Endothelial cell of umbilical vein (primary cell): ENCODE results near the gene TRPM1. TPM values are rescaled to one million over a fixed set of nuclear protein-coding genes. Genes with fewer than 3 reads are reported as not detected.

ENCODE experiments used
- BruUV-seq: library from RNA; stranded (reverse); fragments of 400-500 nt; replicated peaks from 2 replicates; lab custom pipeline; 2021; lab: Mats Ljungman, UMichigan
- CTCF ChIA-PET: fragments of 300-600, 350-600 bp; sonication (Branson Sonifier 250); formaldehyde crosslinking; loops from one replicate; lab custom pipeline; 2021; ENCODE audit warnings: antibody characterized with exemption, inconsistent platforms; lab: Charles Lee
- POLR2A ChIA-PET: fragments of 300-600, 350-600 bp; sonication (Branson Sonifier 250); formaldehyde crosslinking; loops from one replicate; lab custom pipeline; 2021; ENCODE audit warnings: antibody characterized with exemption, inconsistent platforms; lab: Charles Lee
- DNase-seq: peaks from one replicate; pipeline ENCODE4 v3.0.0-alpha.2; 2011; ENCODE audit warnings: low read depth, low spot score
- FAIRE-seq: peaks from 2 replicates; lab custom pipeline; 2011; peaks lifted over from hg19 to GRCh38; lab: Jason Lieb, UNC
- H2AFZ ChIP-seq: 2 replicates; pipeline ENCODE4 v1.6.0; 2012; ENCODE audit warnings: low read depth, low read length, control low read depth, inconsistent platforms
- H3K27ac ChIP-seq: 2 replicates; pipeline ENCODE4 v1.5.1; 2011; ENCODE audit warnings: low read depth, mild to moderate bottlenecking, control low read depth, low read length, moderate library complexity; ENCODE audit not compliant: insufficient read depth
- H3K27me3 ChIP-seq, 2 experiments: 2 replicates each; pipeline versions ENCODE4 v1.6.0 to v1.6.1; 2011; ENCODE audit warnings: low read length in 2 of 2, mixed read lengths in 1 of 2; ENCODE audit not compliant: control insufficient read depth in 2 of 2, insufficient read depth in 2 of 2
- H3K36me3 ChIP-seq, 2 experiments: 2 replicates in 1 of 2; 3 replicates in 1 of 2; pipeline ENCODE4 v1.5.1; 2011; ENCODE audit warnings: low read length in 2 of 2, mild to moderate bottlenecking in 1 of 2, moderate library complexity in 1 of 2; ENCODE audit not compliant: control insufficient read depth in 2 of 2, insufficient read depth in 2 of 2; ENCODE audit errors: extremely low read depth in 1 of 2
- H3K4me1 ChIP-seq: 3 replicates; pipeline ENCODE4 v1.5.1; 2011; ENCODE audit warnings: mild to moderate bottlenecking, low read length; ENCODE audit not compliant: control insufficient read depth, insufficient read depth; ENCODE audit errors: extremely low read depth
- H3K4me2 ChIP-seq: 2 replicates; pipeline ENCODE4 v1.6.1; 2011; ENCODE audit warnings: low read length, control low read depth, mixed read lengths; ENCODE audit not compliant: insufficient read depth
- H3K4me3 ChIP-seq, 3 experiments: fragments of 200-600 bp in 1 of 3; sonication (generic), shearing (Covaris generic) in 1 of 3; replicated peaks in 1 of 3; 2 replicates each; pipeline ENCODE4 v1.5.1; 2011 to 2016; ENCODE audit warnings: control low read depth in 3 of 3, low read length in 3 of 3, mild to moderate bottlenecking in 2 of 3, inconsistent platforms in 1 of 3, low read depth in 1 of 3, moderate library complexity in 1 of 3; ENCODE audit not compliant: insufficient read depth in 1 of 3
- H3K79me2 ChIP-seq: 2 replicates; pipeline ENCODE4 v1.6.0; 2012; ENCODE audit warnings: low read length, inconsistent platforms; ENCODE audit not compliant: control insufficient read depth, insufficient read depth
- H3K9ac ChIP-seq: replicated peaks from 2 replicates; pipeline ENCODE3; 2011; ENCODE audit warnings: low read length, control low read depth; ENCODE audit not compliant: insufficient read depth; ENCODE audit errors: extremely low read depth
- H3K9me1 ChIP-seq: replicated peaks from 3 replicates; pipeline ENCODE4 v1.6.0; 2011; ENCODE audit warnings: mild to moderate bottlenecking, low read length; ENCODE audit not compliant: control insufficient read depth, insufficient read depth; ENCODE audit errors: extremely low read depth
- H3K9me3 ChIP-seq: replicated peaks from 2 replicates; pipeline ENCODE4 v1.5.1; 2012; ENCODE audit warnings: low read length, inconsistent platforms; ENCODE audit not compliant: control insufficient read depth, insufficient read depth
- H4K20me1 ChIP-seq: replicated peaks from 2 replicates; pipeline ENCODE3; 2011; ENCODE audit warnings: mild to moderate bottlenecking, low read length; ENCODE audit not compliant: control insufficient read depth, insufficient read depth; ENCODE audit errors: extremely low read depth
- EZH2 ChIP-seq: IDR thresholded peaks from 2 replicates; pipeline ENCODE4 v1.6.1; 2012; ENCODE audit warnings: borderline replicate concordance, low read depth, mild to moderate bottlenecking, moderate library complexity, low read length, inconsistent platforms; ENCODE audit not compliant: severe bottlenecking
- FOS ChIP-seq: IDR thresholded peaks from 2 replicates; pipeline ENCODE4 v1.6.1; 2011; ENCODE audit warnings: mild to moderate bottlenecking, low read length, moderate library complexity, borderline replicate concordance; ENCODE audit not compliant: insufficient read depth
- GATA2 ChIP-seq: IDR thresholded peaks from 2 replicates; pipeline ENCODE4 v1.7.0; 2011; ENCODE audit warnings: low read depth, mild to moderate bottlenecking, moderate library complexity, mixed read lengths, low read length; ENCODE audit not compliant: insufficient read length, insufficient read depth
- JUN ChIP-seq: IDR thresholded peaks from 2 replicates; pipeline ENCODE4 v1.6.1; 2011; ENCODE audit warnings: borderline replicate concordance, low read depth; ENCODE audit not compliant: insufficient read length, insufficient read depth
- MYC ChIP-seq: IDR thresholded peaks from one replicate; pipeline ENCODE4 v1.6.1; 2011; ENCODE audit warnings: mild to moderate bottlenecking, low read depth, low read length
- POLR2A ChIP-seq: IDR thresholded peaks from 2 replicates; pipeline ENCODE4 v1.6.1; 2012; ENCODE audit warnings: low read depth, mild to moderate bottlenecking, control low read depth, low read length
- POLR2AphosphoS5 ChIP-seq: IDR thresholded peaks from 2 replicates; pipeline ENCODE4 v1.6.1; 2012; ENCODE audit warnings: low read depth, mild to moderate bottlenecking, control low read depth, low read length, moderate library complexity; ENCODE audit not compliant: insufficient read depth
- dilution Hi-C: fragments of 300-500 bp; cut with MboI; formaldehyde crosslinking; loops from one replicate; pipeline ENCODE4 v1.15.0; 2019; ENCODE audit warnings: low sequenced_read_pairs; ENCODE audit not compliant: extremely low pct_ligation_motif_present
- intact Hi-C: fragments of 100-400 bp; cut with micrococcal nuclease; formaldehyde crosslinking; loops from one replicate; pipeline ENCODE4 v1.10.0; 2022
- polyA plus RNA-seq, 4 experiments: library from polyadenylated mRNA; depleted of rRNA in 3 of 4; stranded (reverse) in 3 of 4; unstranded in 1 of 4; fragments of >200 nt; gene quantifications; 2 replicates each; pipeline versions ENCODE4 v1.2.1 to v1.2.3, GENCODE V29; 2011 to 2012; ENCODE audit warnings: missing spikeins in 1 of 4
- total RNA-seq: library from RNA; stranded (reverse); gene quantifications from 2 replicates; pipeline ENCODE4 v1.2.3, GENCODE V29; 2021
- TF ChIP-seq, protein P1 (sequence below), 2 donors: IDR thresholded peaks; 1 replicate in 1 of 2; 2 replicates in 1 of 2; pipeline ENCODE4 v1.5.1; 2011; ENCODE audit warnings: low read length in 2 of 2, mild to moderate bottlenecking in 2 of 2, moderate library complexity in 2 of 2, control low read depth in 1 of 2, inconsistent platforms in 1 of 2, low read depth in 1 of 2; ENCODE audit not compliant: insufficient read depth in 1 of 2; ENCODE audit errors: extremely low read depth in 1 of 2
- TF ChIP-seq, protein P2 (sequence below): IDR thresholded peaks from 2 replicates; pipeline ENCODE4 v1.6.1; 2011; ENCODE audit not compliant: insufficient read depth, insufficient read length

Gene TRPM1
- total and polyA plus RNA-seq, 2 donors (not counting 3 experiments of a cell fraction or from before 2014, with no cell fraction given), result 0.19 TPM; not detected in 1

GRCh38 chr15:31096563-31096962 is 5.0 kb downstream of the TRPM1 start:
- no peak for TF ChIP-seq JUN
- no peak for TF ChIP-seq FOS
- TF ChIP-seq GATA2, result no peak
- no peak for TF ChIP-seq POLR2A
- no peak for TF ChIP-seq EZH2
- Histone ChIP-seq H3K4me1 (no peaks in the 10 kb centered on the region), H3K27me3 (peaks cover 3% of the 10 kb centered on the region in 2 experiments), H3K79me2 (no peaks in the 10 kb centered on the region), H3K27ac (no peak overlapping the region), H2AFZ (no peak overlapping the region), H4K20me1 (no peaks in the 10 kb centered on the region), H3K9me3 (no peaks in the 10 kb centered on the region), H3K36me3 (no peaks in the 10 kb centered on the region), H3K4me2 (no peak overlapping the region), H3K4me3 (no peak overlapping the region), H3K9me1 (no peaks in the 10 kb centered on the region), H3K9ac (no peak overlapping the region)
- FAIRE-seq (no peak), DNase-seq (no peak)
- ChIA-PET CTCF (interaction anchor here (1.0 kb wide), 1 partner anchor 33 kb away, joined by 3 read pairs; no protein-coding TSS in a partner anchor), POLR2A (no interaction called here)
- dilution Hi-C loops (no loop called here), intact Hi-C loops (no loop called here)
- no TSS peak for BruUV-seq

DNA sequence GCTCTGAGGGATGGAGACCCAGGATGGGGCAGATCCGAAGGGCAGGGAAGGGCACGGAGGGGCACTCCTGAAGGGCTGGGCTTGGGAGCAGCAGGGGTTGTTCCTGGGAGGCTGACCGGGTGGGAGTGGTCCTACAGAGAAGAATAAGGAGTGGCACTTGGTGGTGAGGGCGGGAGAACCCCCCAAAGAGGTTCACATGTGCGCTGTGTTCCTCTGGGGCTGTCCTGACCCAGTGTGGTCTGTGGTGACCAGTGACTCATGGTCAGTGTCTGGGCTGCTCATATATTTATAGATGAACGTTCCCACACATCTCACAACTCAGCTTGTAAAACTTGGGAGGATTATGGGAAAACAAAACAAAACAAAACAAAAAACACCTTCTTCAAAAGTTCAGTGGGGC is 10.0 kb downstream of the TRPM1 start:
- intact Hi-C loops, result no loop called here
- H4K20me1 ChIP-seq, result no peaks in the 10 kb centered on the region
- no peaks in the 10 kb centered on the region for H3K27me3 ChIP-seq
- DNase-seq (no peak), FAIRE-seq (no peak)
- H3K9me3 ChIP-seq, result no peaks in the 10 kb centered on the region
- H3K4me2 ChIP-seq, result no peak overlapping the region
- BruUV-seq, result no TSS peak
- H3K4me1 ChIP-seq, result no peaks in the 10 kb centered on the region
- TF ChIP-seq, protein P1, sequence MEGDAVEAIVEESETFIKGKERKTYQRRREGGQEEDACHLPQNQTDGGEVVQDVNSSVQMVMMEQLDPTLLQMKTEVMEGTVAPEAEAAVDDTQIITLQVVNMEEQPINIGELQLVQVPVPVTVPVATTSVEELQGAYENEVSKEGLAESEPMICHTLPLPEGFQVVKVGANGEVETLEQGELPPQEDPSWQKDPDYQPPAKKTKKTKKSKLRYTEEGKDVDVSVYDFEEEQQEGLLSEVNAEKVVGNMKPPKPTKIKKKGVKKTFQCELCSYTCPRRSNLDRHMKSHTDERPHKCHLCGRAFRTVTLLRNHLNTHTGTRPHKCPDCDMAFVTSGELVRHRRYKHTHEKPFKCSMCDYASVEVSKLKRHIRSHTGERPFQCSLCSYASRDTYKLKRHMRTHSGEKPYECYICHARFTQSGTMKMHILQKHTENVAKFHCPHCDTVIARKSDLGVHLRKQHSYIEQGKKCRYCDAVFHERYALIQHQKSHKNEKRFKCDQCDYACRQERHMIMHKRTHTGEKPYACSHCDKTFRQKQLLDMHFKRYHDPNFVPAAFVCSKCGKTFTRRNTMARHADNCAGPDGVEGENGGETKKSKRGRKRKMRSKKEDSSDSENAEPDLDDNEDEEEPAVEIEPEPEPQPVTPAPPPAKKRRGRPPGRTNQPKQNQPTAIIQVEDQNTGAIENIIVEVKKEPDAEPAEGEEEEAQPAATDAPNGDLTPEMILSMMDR (IDR thresholded peaks at IDR 0.05; ENCODE audit: extremely low read depth in 1 of 2, insufficient read depth in 1 of 2, low read depth in 1 of 2, low read length in 2 of 2), result no peak
- TF ChIP-seq GATA2, result no peak
- TF ChIP-seq POLR2A, result no peak
- TF ChIP-seq JUN, result no peak
- no peak for TF ChIP-seq POLR2AphosphoS5
- TF ChIP-seq FOS, result no peak
- TF ChIP-seq, protein P2, sequence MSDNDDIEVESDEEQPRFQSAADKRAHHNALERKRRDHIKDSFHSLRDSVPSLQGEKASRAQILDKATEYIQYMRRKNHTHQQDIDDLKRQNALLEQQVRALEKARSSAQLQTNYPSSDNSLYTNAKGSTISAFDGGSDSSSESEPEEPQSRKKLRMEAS, result no peak
- no peak for TF ChIP-seq MYC
- no peak for TF ChIP-seq EZH2
- H3K9ac ChIP-seq, result no peak overlapping the region
- H3K9me1 ChIP-seq, result no peaks in the 10 kb centered on the region
- ChIA-PET CTCF (interaction anchor here (1.8 kb wide), 1 partner anchor 38 kb away, joined by 9 read pairs; no protein-coding TSS in a partner anchor), POLR2A (no interaction called here)
- dilution Hi-C loops, result no loop called here
- H2AFZ ChIP-seq, result no peak overlapping the region
- H3K79me2 ChIP-seq, result no peaks in the 10 kb centered on the region
- no peak overlapping the region for H3K27ac ChIP-seq
- no peaks in the 10 kb centered on the region for H3K36me3 ChIP-seq
- no peak overlapping the region for H3K4me3 ChIP-seq
